Measurements from ENCODE around the gene DOHH.

GRCh38 chr19:3528080-3528479, 27.6 kb upstream of the DOHH start:
- TF ChIP-seq CTCF (conservative IDR thresholded peaks at IDR 0.05; ENCODE audit: low read depth, low read length) (no peak), EZH2 (IDR thresholded peaks at IDR 0.05; ENCODE audit: low read length, unreplicated experiment) (no peak)

Measured in PC-3 (cell line).